H54 (cell line): ENCODE data around the gene GGA2.
"Not testable (repeated sequence)": the region's sequence is repeated elsewhere in the genome, so short reads cannot be mapped to it uniquely, and the experiment has no call there.

Experiments
- DNase-seq: peaks from one replicate; pipeline ENCODE4 v3.0.0; 2011; ENCODE audit warnings: low spot score, mixed read lengths; ENCODE audit not compliant: insufficient read length
- FAIRE-seq: peaks from 3 replicates; lab custom pipeline; 2011; peaks lifted over from hg19 to GRCh38; lab: Jason Lieb, UNC
- POLR2A ChIP-seq: IDR thresholded peaks from 2 replicates; pipeline ENCODE4 v1.6.1; 2011; ENCODE audit warnings: low read depth, mild to moderate bottlenecking, low read length

The GGA2 gene, protein sequence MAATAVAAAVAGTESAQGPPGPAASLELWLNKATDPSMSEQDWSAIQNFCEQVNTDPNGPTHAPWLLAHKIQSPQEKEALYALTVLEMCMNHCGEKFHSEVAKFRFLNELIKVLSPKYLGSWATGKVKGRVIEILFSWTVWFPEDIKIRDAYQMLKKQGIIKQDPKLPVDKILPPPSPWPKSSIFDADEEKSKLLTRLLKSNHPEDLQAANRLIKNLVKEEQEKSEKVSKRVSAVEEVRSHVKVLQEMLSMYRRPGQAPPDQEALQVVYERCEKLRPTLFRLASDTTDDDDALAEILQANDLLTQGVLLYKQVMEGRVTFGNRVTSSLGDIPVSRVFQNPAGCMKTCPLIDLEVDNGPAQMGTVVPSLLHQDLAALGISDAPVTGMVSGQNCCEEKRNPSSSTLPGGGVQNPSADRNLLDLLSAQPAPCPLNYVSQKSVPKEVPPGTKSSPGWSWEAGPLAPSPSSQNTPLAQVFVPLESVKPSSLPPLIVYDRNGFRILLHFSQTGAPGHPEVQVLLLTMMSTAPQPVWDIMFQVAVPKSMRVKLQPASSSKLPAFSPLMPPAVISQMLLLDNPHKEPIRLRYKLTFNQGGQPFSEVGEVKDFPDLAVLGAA

DNA sequence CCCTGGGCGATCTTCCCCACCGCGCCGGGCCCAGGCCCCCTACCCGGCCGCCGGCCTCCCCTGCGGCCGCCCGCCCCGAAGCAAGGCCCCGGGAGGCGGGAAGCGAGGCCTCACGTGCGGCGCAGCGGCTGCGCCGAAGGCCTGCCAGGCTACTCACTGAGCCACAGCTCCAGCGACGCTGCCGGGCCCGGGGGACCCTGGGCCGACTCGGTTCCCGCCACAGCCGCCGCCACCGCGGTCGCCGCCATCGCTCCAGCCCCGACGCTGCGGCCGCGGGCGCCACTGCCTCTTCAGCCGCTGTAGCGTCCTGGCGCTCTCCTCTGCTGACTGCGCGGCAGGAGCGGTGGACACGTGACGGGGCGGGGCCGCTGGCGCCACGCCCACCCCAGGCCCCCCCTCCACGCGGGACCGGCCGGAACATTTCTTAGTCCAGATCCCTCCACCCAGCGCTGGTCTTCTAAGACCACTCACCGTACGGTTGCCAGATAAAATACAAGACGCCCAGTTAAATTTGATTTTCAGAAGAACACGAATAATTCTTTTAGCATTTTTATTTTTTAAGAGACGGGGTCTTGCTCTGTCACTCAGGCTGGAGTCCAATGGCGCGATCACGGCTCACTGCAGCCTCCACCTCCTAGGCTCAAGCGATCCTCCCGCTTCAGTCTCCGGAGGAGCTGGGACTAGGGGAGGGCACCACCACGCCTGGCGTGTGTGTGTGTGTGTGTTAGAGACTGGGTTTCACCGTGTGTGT lies at the start of gene GGA2:
GGA2 (minus strand) TSS at position 331 of the 751 bp plus-strand sequence; CDS start at position 248, 83 bp downstream.
- DNase-seq, result peak; percentile 76
- peak; percentile 92 for TF ChIP-seq POLR2A
- no peak for FAIRE-seq

DNA sequence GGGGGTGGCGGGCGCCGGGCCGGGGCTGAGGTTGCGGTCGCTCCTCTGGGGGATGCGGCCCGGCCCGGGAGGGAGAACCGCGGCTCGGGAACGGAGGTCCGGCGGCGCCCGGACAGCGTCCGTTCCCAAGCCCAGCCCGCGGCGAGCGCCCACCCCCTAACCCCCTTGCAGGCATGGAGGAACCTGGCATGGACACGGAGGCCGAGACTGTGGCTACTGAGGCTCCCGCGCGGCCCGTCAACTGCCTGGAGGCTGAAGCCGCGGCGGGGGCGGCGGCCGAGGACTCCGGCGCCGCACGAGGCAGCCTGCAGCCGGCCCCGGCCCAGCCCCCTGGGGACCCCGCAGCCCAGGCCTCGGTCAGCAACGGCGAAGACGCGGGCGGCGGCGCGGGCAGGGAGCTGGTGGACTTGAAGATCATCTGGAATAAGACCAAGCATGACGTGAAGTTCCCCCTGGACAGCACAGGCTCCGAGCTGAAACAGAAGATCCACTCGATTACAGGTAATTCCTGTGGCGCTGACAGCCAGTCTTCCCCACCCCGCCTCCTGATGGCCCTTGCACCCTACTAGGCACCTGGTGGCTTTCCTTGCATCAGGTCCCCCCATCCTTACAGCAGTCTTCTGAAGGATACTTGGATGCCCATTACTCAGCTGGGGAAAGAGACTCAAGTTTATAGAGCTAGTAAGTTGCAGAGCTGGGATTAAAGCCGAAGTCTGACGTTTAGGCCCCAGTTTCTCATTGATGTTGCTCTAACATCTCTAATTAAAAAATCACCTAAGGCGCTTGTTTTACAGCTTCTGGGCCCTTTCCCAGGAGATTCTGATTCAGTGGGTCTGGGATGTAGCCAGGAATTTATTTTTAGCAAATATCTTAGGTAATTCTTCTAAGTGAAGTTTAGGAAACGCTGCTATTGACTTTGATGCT lies 47.7 kb upstream of the GGA2 start:
- no peak for TF ChIP-seq POLR2A
- FAIRE-seq (no peak), DNase-seq (peak; percentile 25)

DNA sequence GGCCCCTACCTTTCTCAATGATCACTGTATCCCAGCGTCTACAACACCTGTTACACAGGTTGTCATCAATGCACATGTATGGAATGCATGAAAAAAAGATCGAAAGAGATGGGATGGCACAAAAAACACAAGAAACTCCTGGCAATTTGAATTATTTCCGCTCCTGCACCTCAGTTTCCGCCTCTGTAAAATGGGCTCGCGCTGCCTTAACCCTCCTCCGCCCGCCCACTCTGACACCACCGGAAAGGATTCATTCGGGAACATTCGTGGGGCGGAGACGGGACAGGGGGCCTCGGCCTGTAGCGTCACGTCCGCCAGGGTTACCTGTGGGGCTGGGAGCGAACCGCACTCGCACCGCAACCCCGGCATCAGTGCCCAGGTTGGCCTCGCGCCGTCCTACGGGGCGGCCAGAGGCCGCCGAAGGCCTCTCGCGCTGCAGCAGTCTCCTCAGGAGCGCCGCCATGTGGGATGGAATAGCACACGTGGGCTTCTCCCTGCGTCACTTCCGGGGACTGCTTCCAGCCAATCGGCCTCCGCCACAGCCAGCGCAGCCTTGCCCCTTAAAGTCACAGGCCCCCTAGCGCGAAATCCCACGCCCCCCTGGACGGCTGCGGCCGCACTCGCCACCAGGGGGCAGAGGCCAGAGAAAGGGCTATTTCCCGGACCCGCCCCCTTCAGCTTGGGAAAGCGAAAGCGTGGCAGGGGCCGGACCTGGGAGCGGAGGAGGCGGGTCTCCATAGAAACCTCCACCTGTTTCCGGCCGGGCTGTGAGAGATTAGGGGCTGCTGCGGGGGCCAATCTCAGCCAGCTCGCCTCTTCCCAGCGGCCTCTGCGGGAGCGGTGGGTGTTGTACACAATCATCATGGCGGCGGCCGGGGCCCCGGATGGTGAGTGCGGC lies 46.8 kb upstream of the GGA2 start, which contains the start of the genes EARS2 and UBFD1:
EARS2 (minus strand) TSS at position 470 of the 898 bp plus-strand sequence; CDS start at position 463, 7 bp downstream.
UBFD1 (plus strand) TSS at position 847 of the 898 bp plus-strand sequence; CDS start at position 863, 16 bp downstream.
- TF ChIP-seq POLR2A, result peak; percentile 53
- FAIRE-seq, result peak; percentile 41
- DNase-seq, result peak; percentile 93

DNA sequence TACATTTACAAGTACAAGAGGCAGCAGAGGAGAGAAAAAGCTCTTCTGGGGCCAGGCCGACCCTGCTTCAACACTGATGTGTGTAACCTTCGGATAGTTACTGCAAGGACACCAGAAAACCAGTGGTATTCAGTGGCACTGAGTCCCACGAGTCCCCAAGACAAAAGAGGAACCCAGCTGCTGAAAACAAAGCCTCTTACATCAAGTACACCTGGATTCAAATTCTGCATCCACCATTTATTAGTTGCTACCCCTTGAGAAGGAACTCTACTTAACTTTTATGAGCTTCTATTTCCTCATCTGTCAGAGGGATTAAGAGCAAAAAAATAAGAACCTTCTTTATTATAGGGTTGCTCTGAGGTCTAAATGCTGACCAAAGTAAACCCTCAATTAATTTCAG lies 44.2 kb upstream of the GGA2 start:
- no peak for TF ChIP-seq POLR2A
- no peak for DNase-seq
- FAIRE-seq, result no peak

DNA sequence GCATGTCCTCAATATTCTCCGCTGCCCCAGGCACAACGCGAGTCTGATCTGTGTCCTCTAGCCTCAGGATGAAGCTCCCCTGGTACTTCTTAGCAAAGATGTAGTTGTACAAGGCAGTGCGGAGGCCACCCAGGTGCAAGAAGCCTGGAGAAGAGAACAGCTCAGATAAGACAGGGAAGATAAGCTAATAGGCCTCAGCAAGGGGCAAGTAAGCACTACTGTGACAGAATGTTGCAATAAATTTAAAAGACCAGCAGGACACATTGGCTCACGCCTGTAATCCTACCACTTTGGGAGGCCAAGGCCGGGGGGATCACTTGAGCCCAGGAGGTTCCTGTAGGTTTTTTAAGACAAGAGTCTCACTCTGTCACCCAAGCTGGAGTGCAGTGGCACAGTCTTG lies 41.9 kb upstream of the GGA2 start:
- FAIRE-seq (no peak), DNase-seq (no peak)
- no peak for TF ChIP-seq POLR2A

DNA sequence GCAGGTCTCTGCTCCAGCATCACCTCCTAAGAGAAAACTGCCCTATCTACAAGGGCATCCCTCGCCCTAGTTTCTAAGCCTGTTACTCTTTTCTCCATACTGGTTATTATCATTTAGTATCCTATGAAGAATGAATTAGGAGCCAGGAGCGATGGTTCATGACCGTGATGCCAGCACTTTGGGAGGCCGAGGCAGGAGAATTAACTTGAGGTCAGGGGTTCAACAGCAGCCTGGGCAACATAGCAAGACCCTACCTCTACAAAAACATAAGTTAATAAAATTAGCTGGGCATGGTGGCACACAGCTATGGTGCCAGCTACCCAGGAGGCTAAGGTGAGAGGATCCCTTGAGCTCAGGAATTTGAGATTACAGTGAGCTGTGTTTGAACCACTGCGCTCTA lies 39.6 kb upstream of the GGA2 start:
- TF ChIP-seq POLR2A, result no peak
- DNase-seq (no peak), FAIRE-seq (no peak)

DNA sequence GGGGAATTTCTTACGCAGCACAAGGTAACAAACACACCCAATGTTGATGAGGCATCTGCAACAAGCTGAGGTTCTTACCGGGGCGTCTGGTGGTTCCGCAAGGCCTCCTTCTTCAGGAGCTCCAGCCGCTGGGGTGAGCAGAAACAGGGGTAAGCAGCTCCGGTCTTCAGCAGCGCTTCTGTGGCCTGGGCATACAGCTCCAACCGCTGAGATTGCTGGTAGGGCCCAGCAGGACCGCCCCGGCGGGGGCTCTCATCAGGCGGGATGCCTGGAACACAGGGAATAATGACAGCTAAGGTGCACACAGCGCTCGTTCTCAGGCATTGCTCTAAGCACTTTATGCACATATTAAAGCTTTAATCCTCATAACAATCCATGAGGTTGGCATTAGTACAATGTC lies 34.1 kb upstream of the GGA2 start:
- FAIRE-seq, result no peak
- DNase-seq, result no peak
- TF ChIP-seq POLR2A, result no peak

DNA sequence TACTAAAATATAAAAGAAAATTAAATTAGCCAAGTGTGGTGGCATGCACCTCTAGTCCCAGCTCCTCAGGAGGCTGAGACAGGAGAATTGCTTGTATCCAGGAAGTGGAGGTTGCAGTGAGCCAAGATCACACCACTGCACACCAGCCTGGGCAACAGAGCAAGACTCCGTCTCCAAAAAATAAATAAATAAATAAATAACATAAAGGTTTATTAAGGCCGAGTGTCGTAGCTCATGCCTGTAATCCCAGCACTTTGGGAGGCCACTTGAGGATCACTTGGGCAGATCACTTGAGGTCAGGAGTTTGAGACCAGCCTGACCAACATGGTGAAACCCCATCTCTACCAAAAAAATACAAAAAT lies 30.5 kb upstream of the GGA2 start:
- FAIRE-seq, result not testable (repeated sequence)

DNA sequence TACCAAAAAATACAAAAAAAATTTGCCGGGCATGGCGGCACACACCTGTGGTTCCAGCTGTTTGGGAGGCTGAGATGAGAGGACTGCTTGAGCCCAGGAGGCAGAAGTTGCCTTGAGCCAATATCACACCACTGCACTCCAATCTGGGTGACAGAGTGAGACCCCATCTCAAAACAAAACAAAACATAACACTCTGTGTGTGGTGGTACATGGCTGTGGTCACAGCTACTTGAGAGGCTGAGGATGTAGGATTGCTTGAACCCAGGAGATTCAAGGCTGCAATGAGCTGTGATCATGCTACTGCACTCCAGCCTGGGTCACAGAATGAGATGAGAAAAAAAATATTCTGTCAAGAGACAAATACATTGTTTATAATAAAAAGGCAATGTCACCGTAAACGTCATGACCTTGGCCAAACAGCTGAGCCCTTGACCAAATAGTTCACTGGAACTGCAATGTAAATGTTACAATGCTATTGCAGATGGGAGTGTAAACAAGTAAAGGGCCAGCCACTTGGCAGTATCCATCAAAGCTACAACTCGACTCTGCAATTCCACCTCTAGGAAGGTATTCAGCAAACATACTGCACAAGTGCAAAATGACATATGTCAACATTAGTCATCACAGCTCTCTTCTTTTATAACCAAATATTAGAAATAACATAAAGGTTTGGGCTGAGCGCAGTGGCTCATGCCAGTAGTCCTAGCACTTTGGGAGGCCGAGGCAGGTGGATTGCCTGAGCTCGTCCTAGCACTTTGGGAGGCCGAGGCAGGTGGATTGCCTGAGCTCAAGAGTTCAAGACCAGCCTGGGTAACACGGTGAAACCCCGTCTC lies 29.9 kb upstream of the GGA2 start:
- FAIRE-seq (no peak), DNase-seq (no peak)

More for the DNA sequence above, 30.5 kb upstream of the GGA2 start:
- not testable (repeated sequence) for DNase-seq

DNA sequence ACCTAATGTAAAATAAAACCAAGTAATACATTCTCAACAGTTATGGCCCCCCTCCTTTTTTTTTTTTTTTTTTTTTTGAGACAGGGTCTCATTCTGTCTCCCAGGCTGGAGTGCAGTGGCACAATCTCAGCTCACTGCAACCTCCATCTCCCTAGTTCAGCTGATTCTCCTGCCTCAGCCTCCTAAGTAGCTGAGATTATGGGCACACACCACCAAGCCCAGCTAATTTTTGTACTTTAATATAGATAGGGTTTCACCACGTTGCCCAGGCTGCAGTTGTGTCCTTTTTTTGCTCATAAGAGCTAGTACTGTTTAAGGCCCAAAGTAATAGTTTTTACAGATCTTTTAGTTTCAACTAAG lies 28.6 kb upstream of the GGA2 start:
- FAIRE-seq (no peak), DNase-seq (no peak)
- TF ChIP-seq POLR2A, result no peak

More for the DNA sequence above, 29.9 kb upstream of the GGA2 start:
- TF ChIP-seq POLR2A, result no peak

DNA sequence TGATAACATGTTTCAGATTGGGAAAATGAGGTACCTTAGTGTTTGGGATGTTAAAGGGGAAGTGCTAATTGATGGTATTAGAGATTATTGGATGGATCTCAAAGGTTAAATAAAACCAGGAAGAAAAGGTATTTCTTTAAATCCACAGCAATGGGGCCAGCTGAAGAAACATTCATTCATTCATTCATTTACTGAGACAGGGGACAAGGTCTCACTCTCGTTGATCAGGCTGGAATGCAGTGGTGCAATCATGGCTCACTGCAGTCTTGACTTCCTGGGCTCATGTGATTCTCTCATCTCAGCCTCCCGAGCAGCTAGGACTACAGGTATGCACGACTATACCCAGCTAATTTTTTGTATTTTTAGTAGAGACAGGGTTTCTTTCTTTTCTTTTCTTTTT lies 27.1 kb upstream of the GGA2 start:
- no peak for FAIRE-seq
- DNase-seq, result no peak
- TF ChIP-seq POLR2A, result no peak
